Measurements from ENCODE around the gene ST7. TPM values are rescaled to one million over a fixed set of nuclear protein-coding genes. Genes with fewer than 3 reads are reported as not detected.

The ST7 gene
- total RNA-seq, 2 donors from 2014 or later, result 24.6 to 34.3 TPM

- WGBS, 2 donors, result 96 to 100% methylated on average over 4 to 5 of the region's 5 CpGs
- H3K36me3 ChIP-seq (replicated peaks in 1 of 2; ENCODE audit: insufficient read depth in 1 of 2, low read depth in 2 of 2), result no peaks in the 10 kb centered on the region
- intact Hi-C loops (cut with DNase I), result loop anchor here (5.0 to 10.0 kb wide), 2 partner anchors 51 to 142 kb away; no protein-coding TSS in a partner anchor
- H3K9me3 ChIP-seq, result no peaks in the 10 kb centered on the region
- no peak for DNase-seq
- H3K4me1 ChIP-seq, result no peaks in the 10 kb centered on the region
- no peak for ATAC-seq
- TF ChIP-seq, protein P1, sequence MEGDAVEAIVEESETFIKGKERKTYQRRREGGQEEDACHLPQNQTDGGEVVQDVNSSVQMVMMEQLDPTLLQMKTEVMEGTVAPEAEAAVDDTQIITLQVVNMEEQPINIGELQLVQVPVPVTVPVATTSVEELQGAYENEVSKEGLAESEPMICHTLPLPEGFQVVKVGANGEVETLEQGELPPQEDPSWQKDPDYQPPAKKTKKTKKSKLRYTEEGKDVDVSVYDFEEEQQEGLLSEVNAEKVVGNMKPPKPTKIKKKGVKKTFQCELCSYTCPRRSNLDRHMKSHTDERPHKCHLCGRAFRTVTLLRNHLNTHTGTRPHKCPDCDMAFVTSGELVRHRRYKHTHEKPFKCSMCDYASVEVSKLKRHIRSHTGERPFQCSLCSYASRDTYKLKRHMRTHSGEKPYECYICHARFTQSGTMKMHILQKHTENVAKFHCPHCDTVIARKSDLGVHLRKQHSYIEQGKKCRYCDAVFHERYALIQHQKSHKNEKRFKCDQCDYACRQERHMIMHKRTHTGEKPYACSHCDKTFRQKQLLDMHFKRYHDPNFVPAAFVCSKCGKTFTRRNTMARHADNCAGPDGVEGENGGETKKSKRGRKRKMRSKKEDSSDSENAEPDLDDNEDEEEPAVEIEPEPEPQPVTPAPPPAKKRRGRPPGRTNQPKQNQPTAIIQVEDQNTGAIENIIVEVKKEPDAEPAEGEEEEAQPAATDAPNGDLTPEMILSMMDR (IDR thresholded peaks at IDR 0.05), result no peak
- H3K27me3 ChIP-seq, result no peaks in the 10 kb centered on the region
- no peak overlapping the region for H3K4me3 ChIP-seq
- H3K27ac ChIP-seq, result no peak overlapping the region
Measured at GRCh38 chr7:116985575-116985974, 32.3 kb downstream of the ST7 start.

- 63 to 71% methylated on average over 4 of the region's 4 CpGs for WGBS, 2 donors
- ATAC-seq, result no peak
Measured at GRCh38 chr7:116986611-116987565, 33.6 kb downstream of the ST7 start.

GRCh38 chr7:116988363-116988989, 35.2 kb downstream of the ST7 start:
- WGBS, 2 donors, result 47% methylated on average over 4 of the region's 4 CpGs
- no peak for TF ChIP-seq POLR2A (IDR thresholded peaks at IDR 0.05)
- TF ChIP-seq, protein P1 (IDR thresholded peaks at IDR 0.05), result peak in 6 of 7 experiments; percentile 19 to 55 (median 37)
- intact Hi-C loops (cut with DNase I), result loop anchor here (5.0 to 10.0 kb wide), 2 partner anchors 54 to 139 kb away; no protein-coding TSS in a partner anchor
- no peaks in the 10 kb centered on the region for H3K27me3 ChIP-seq
- H3K4me3 ChIP-seq, result no peak overlapping the region
- H3K36me3 ChIP-seq (replicated peaks in 1 of 2; ENCODE audit: insufficient read depth in 1 of 2, low read depth in 2 of 2), result no peaks in the 10 kb centered on the region
- no peak for DNase-seq
- no peaks in the 10 kb centered on the region for H3K4me1 ChIP-seq
- no peaks in the 10 kb centered on the region for H3K9me3 ChIP-seq
- no peak overlapping the region for H3K27ac ChIP-seq
- no peak for ATAC-seq

More at GRCh38 chr7:116986611-116987565, 33.6 kb downstream of the ST7 start:
- Histone ChIP-seq H3K4me1 (no peaks in the 10 kb centered on the region), H3K27ac (no peak overlapping the region), H3K27me3 (no peaks in the 10 kb centered on the region), H3K9me3 (no peaks in the 10 kb centered on the region), H3K4me3 (no peak overlapping the region), H3K36me3 (replicated peaks in 1 of 2; ENCODE audit: insufficient read depth in 1 of 2, low read depth in 2 of 2) (no peaks in the 10 kb centered on the region)
- no peak for TF ChIP-seq POLR2A (IDR thresholded peaks at IDR 0.05)
- intact Hi-C loops (cut with DNase I), result loop anchor here (5.0 to 10.0 kb wide), 2 partner anchors 52 to 140 kb away; no protein-coding TSS in a partner anchor
- DNase-seq, result no peak

- TF ChIP-seq POLR2A (IDR thresholded peaks at IDR 0.05), result no peak
- TF ChIP-seq, protein P1 (IDR thresholded peaks at IDR 0.05), result no peak
- no peaks in the 10 kb centered on the region for H3K36me3 ChIP-seq (replicated peaks in 1 of 2; ENCODE audit: insufficient read depth in 1 of 2, low read depth in 2 of 2)
- ATAC-seq, result no peak
- WGBS, 2 donors, result 85 to 89% methylated on average over 5 of the region's 5 CpGs
- no peaks in the 10 kb centered on the region for H3K4me1 ChIP-seq
- no peak overlapping the region for H3K4me3 ChIP-seq
- H3K9me3 ChIP-seq, result no peaks in the 10 kb centered on the region
- intact Hi-C loops (cut with DNase I), result no loop called here
- H3K27ac ChIP-seq, result no peak overlapping the region
- no peak for DNase-seq
- H3K27me3 ChIP-seq, result no peaks in the 10 kb centered on the region
Measured at GRCh38 chr7:116990056-116990455, 36.8 kb downstream of the ST7 start.

DNA sequence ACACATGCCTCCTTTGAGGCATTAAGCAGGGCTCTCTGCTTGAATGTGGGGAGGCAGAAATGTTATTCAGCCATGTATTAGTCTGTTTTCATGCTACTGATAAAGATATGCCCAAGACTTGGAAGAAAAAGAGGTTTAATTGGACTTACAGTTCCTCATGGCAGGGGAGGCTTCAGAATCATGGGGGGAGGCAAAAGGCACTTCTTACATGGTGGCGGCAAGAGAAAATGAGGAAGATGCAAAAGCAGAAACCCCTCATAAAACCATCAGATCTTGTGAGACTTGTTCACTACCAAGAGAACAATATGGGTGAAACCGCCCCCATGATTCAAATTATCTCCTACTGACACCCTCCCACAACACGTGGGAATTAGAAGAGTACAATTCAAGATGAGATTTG, 37.9 kb downstream of the ST7 start:
- no peak overlapping the region for H3K27ac ChIP-seq
- TF ChIP-seq POLR2A (IDR thresholded peaks at IDR 0.05), result no peak
- TF ChIP-seq, protein P1 (IDR thresholded peaks at IDR 0.05), result no peak
- H3K4me3 ChIP-seq, result no peak overlapping the region
- H3K36me3 ChIP-seq (replicated peaks in 1 of 2; ENCODE audit: insufficient read depth in 1 of 2, low read depth in 2 of 2), result no peaks in the 10 kb centered on the region
- H3K4me1 ChIP-seq, result no peaks in the 10 kb centered on the region
- WGBS, 2 donors, result 94 to 97% methylated on average over 3 of the region's 3 CpGs
- no peak for DNase-seq
- ATAC-seq, result no peak
- no peaks in the 10 kb centered on the region for H3K27me3 ChIP-seq
- intact Hi-C loops (cut with DNase I), result no loop called here
- no peaks in the 10 kb centered on the region for H3K9me3 ChIP-seq
